ENCODE data around the gene PKP4.
A peak's percentile ranks its signal among the peaks of the same experiment; 100 is the strongest.
"Not testable (repeated sequence)": the region's sequence is repeated elsewhere in the genome, so short reads cannot be mapped to it uniquely, and the experiment has no call there.

The PKP4 gene

DNA sequence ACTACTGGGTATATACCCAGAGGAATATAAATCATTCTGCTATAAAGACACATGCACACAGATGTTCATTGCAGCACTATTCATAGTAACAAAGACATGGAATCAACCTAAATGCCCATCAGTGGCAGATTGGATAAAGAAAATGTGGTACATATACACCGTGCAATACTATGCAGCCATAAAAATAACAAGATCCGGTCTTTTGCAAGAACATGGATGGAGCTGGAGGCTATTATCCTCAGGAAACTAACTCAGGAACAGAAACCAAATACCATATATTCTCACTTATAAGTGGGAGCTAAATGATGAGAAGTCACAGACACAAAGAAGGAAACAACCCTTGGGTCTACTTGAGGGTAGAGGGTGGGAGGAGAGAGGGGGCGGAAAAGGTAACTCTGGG, 16.5 kb downstream of the PKP4 start:
- not testable (repeated sequence) for H3K4me3 ChIP-seq (ENCODE audit: low read depth, low read length); H3K27me3 ChIP-seq (ENCODE audit: control insufficient read depth, insufficient read depth, low read length); H3K9me3 ChIP-seq (ENCODE audit: control insufficient read depth, insufficient read depth, low read length); H3K36me3 ChIP-seq (ENCODE audit: control insufficient read depth, insufficient read depth, low read length); H3K9ac ChIP-seq (ENCODE audit: low read depth, low read length); H3K27ac ChIP-seq (ENCODE audit: low read depth, low read length)
- H3K4me1 ChIP-seq (ENCODE audit: control insufficient read depth, insufficient read depth, low read length): peaks cover 29% of the 10 kb centered on the region

- Histone ChIP-seq H3K36me3 (ENCODE audit: control insufficient read depth, insufficient read depth, low read length) (peaks cover 3% of the 10 kb centered on the region; the same call in 1 of the 2 replicates), H3K27me3 (ENCODE audit: control insufficient read depth, insufficient read depth, low read length) (no peaks in the 10 kb centered on the region), H3K9ac (ENCODE audit: low read depth, low read length) (no peak overlapping the region), H3K4me1 (ENCODE audit: control insufficient read depth, insufficient read depth, low read length) (peaks cover 29% of the 10 kb centered on the region), H3K9me3 (ENCODE audit: control insufficient read depth, insufficient read depth, low read length) (no peaks in the 10 kb centered on the region), H3K4me3 (ENCODE audit: low read depth, low read length) (no peak overlapping the region), H3K27ac (ENCODE audit: low read depth, low read length) (no peak overlapping the region)
These were observed 17.1 kb downstream of the PKP4 start for GRCh38 chr2:158473719-158474392.

- H3K36me3 ChIP-seq (ENCODE audit: control insufficient read depth, insufficient read depth, low read length); H3K27me3 ChIP-seq (ENCODE audit: control insufficient read depth, insufficient read depth, low read length); H3K4me3 ChIP-seq (ENCODE audit: low read depth, low read length); H3K9me3 ChIP-seq (ENCODE audit: control insufficient read depth, insufficient read depth, low read length); H3K27ac ChIP-seq (ENCODE audit: low read depth, low read length); H3K9ac ChIP-seq (ENCODE audit: low read depth, low read length): not testable (repeated sequence)
- peaks cover 28% of the 10 kb centered on the region for H3K4me1 ChIP-seq (ENCODE audit: control insufficient read depth, insufficient read depth, low read length)
These were observed 17.8 kb downstream of the PKP4 start for GRCh38 chr2:158474526-158475011.

- no peaks in the 10 kb centered on the region for H3K27me3 ChIP-seq (ENCODE audit: control insufficient read depth, insufficient read depth, low read length)
- H3K4me3 ChIP-seq (ENCODE audit: low read depth, low read length): no peak overlapping the region
- H3K27ac ChIP-seq (ENCODE audit: low read depth, low read length): no peak overlapping the region
- H3K36me3 ChIP-seq (ENCODE audit: control insufficient read depth, insufficient read depth, low read length): 0 out of 2 replicates have a peak, but pooled peaks cover 3% of the 10 kb centered on the region
- peaks cover 19% of the 10 kb centered on the region for H3K4me1 ChIP-seq (ENCODE audit: control insufficient read depth, insufficient read depth, low read length)
- no peaks in the 10 kb centered on the region for H3K9me3 ChIP-seq (ENCODE audit: control insufficient read depth, insufficient read depth, low read length)
- no peak overlapping the region for H3K9ac ChIP-seq (ENCODE audit: low read depth, low read length)
These were observed 20.4 kb downstream of the PKP4 start for GRCh38 chr2:158477202-158477601.

DNA sequence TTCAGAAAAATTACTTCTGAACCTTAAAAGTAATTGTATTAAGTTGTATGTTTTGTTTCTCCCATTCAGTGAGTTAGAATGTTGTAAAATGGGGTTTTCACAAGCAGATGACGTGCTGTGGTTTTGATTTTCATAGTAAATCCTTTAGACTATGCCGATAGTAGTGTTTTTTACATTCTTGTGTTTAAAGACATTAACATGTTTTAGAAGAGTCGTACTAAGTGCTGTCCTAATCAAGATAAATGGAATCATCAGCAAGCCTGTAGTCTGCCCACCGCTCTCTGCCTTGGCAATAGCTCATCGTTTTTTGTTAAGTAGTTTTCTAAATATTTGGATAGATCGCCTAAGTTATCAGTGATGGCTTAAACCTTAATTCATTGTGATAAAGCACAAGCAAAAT, 21.5 kb downstream of the PKP4 start:
- Histone ChIP-seq H3K4me3 (ENCODE audit: low read depth, low read length) (no peak overlapping the region), H3K27me3 (ENCODE audit: control insufficient read depth, insufficient read depth, low read length) (no peaks in the 10 kb centered on the region), H3K27ac (ENCODE audit: low read depth, low read length) (no peak overlapping the region), H3K9me3 (ENCODE audit: control insufficient read depth, insufficient read depth, low read length) (no peaks in the 10 kb centered on the region), H3K36me3 (ENCODE audit: control insufficient read depth, insufficient read depth, low read length) (0 out of 2 replicates have a peak, but pooled peaks cover 3% of the 10 kb centered on the region), H3K4me1 (ENCODE audit: control insufficient read depth, insufficient read depth, low read length) (peaks cover 19% of the 10 kb centered on the region), H3K9ac (ENCODE audit: low read depth, low read length) (no peak overlapping the region)

DNA sequence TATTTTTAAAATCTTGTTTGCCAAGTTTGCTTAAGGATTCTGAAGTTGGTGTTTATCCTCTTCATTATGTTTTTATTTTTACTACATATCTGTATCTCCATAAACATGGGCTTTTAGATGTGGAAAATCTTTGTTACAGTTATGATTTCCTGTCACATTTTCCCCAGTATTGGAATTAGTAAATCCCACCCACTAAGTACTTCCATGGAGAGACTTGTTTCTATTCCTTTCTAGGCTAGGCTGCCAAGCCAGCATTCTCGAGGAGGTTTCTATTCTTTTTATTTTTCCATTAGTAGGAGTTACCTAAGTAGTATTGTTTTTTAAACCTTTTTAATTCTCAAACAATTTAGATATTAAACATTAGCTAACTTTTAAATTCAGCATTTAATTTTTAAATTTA, 22.1 kb downstream of the PKP4 start:
- Histone ChIP-seq H3K4me1 (ENCODE audit: control insufficient read depth, insufficient read depth, low read length) (peaks cover 19% of the 10 kb centered on the region), H3K9me3 (ENCODE audit: control insufficient read depth, insufficient read depth, low read length) (no peaks in the 10 kb centered on the region), H3K9ac (ENCODE audit: low read depth, low read length) (no peak overlapping the region), H3K27ac (ENCODE audit: low read depth, low read length) (no peak overlapping the region), H3K27me3 (ENCODE audit: control insufficient read depth, insufficient read depth, low read length) (no peaks in the 10 kb centered on the region), H3K36me3 (ENCODE audit: control insufficient read depth, insufficient read depth, low read length) (0 out of 2 replicates have a peak, but pooled peaks cover 3% of the 10 kb centered on the region), H3K4me3 (ENCODE audit: low read depth, low read length) (no peak overlapping the region)

DNA sequence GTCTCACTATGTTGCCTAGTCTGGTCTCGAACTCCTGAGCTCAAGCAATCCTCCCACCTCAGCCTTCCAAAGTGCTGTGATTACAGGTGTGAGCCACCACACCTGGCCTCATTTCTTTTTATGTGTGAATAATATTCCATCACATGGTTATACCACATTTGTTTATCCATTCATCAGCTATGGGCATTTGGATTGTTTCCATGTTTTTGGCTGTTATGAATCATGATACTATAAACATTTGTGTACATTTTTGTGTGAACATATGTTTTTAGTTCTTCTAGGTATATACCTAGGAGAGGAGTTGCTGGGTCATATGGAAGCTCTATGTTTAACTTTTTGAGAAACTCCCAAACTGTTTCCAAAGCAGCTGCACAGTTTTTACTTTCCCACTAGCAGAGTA, 24.4 kb downstream of the PKP4 start:
- no peak overlapping the region for H3K4me3 ChIP-seq (ENCODE audit: low read depth, low read length)
- no peak overlapping the region for H3K27ac ChIP-seq (ENCODE audit: low read depth, low read length)
- H3K9me3 ChIP-seq (ENCODE audit: control insufficient read depth, insufficient read depth, low read length): no peaks in the 10 kb centered on the region
- H3K36me3 ChIP-seq (ENCODE audit: control insufficient read depth, insufficient read depth, low read length): 0 out of 2 replicates have a peak, but pooled peaks cover 3% of the 10 kb centered on the region
- no peaks in the 10 kb centered on the region for H3K27me3 ChIP-seq (ENCODE audit: control insufficient read depth, insufficient read depth, low read length)
- H3K4me1 ChIP-seq (ENCODE audit: control insufficient read depth, insufficient read depth, low read length): peaks cover 23% of the 10 kb centered on the region
- no peak overlapping the region for H3K9ac ChIP-seq (ENCODE audit: low read depth, low read length)

DNA sequence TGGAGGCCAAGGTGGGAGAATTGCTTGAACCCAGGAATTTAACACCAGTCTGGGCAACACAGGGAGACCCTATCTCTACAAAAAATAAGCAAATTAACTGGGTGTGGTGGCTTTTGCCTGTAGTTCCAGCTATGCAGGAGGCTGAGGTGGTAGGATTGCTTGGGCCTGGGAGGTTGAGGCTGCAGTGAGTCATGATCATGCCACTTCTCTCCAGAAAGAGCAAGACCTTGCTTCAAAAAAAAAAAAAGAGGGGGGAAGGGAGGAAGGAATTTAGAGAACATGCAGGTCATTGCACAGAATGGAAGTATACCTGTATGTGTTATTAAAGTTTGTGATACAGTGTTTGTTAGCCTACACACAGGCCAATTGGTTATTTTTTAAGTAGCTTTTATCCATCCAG, 25.8 kb downstream of the PKP4 start:
- Histone ChIP-seq H3K36me3 (ENCODE audit: control insufficient read depth, insufficient read depth, low read length) (no peaks in the 10 kb centered on the region), H3K4me1 (ENCODE audit: control insufficient read depth, insufficient read depth, low read length) (peaks cover 30% of the 10 kb centered on the region), H3K9ac (ENCODE audit: low read depth, low read length) (no peak overlapping the region), H3K27me3 (ENCODE audit: control insufficient read depth, insufficient read depth, low read length) (no peaks in the 10 kb centered on the region), H3K9me3 (ENCODE audit: control insufficient read depth, insufficient read depth, low read length) (no peaks in the 10 kb centered on the region), H3K27ac (ENCODE audit: low read depth, low read length) (no peak overlapping the region), H3K4me3 (ENCODE audit: low read depth, low read length) (no peak overlapping the region)

DNA sequence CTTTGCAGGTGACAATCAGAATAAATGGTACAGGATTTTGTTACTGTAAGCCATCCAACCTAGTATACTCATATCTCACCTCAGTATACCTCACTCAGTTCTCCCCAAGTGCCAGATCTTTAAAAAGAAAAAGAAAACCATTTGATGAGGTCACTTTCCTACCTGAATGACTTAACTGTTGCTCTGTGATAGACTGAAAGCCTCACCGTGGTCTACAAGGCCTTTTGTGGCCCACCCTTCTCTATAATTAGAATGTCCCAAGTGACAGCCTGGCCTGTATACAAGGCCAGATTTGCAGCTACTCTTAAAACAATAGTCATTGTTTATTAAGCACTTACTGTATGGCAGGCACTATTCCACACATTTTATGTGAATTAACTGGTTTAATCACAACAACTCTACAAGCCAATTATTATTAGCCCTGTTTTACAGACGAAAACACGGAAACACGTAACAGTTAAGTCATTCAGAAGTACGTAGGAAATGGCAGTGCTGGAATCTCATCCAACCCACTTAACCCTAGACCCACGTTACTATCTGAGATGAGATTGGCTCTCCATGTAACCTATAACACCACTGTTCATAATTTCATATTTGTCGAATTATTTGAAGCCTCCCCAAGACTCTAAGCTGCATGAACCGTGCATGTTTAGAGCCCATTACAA, 28.3 kb downstream of the PKP4 start:
- H3K27ac ChIP-seq (ENCODE audit: low read depth, low read length): no peak overlapping the region
- H3K4me1 ChIP-seq (ENCODE audit: control insufficient read depth, insufficient read depth, low read length): peaks cover 53% of the 10 kb centered on the region

DNA sequence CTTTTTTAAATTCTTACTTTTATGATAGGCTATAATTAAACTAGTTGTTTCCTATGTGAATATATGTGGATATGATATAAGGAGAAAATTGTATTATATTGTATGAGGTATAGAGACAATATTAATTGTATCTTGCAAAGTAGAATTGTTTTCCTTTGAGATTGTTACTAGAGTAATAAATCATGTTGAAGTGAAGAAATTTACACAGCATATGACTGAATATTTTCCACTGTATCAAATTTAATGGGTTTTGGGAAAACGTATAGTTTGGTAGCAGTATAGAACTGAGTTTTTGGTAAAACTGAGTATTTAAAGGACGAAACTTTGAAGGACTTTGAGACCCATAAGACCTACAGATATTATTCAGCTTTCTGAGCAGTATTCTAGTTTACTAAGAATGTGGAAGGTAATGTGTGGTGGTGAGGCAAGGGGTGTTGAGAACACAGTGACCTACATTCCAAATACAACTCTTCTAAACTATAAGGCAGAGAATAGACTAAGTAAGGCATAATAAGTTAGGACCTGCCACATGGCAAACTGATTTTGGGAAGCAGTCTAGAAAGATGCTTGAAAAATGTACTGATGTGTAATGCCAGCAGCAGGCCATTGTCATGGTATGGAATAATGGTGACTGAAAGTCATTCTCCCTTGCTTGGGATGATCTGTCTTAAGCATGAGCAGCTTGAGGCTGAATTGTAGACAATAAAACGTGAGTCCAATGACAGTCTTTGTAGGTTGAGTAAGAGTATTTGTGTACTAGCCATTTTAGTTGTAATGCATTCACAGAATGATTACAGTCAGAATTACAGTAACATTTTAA, 29.6 kb downstream of the PKP4 start:
- Histone ChIP-seq H3K36me3 (ENCODE audit: control insufficient read depth, insufficient read depth, low read length) (no peaks in the 10 kb centered on the region), H3K27me3 (ENCODE audit: control insufficient read depth, insufficient read depth, low read length) (no peaks in the 10 kb centered on the region), H3K4me3 (ENCODE audit: low read depth, low read length) (no peak overlapping the region), H3K9me3 (ENCODE audit: control insufficient read depth, insufficient read depth, low read length) (no peaks in the 10 kb centered on the region), H3K27ac (ENCODE audit: low read depth, low read length) (no peak overlapping the region), H3K4me1 (ENCODE audit: control insufficient read depth, insufficient read depth, low read length) (peaks cover 65% of the 10 kb centered on the region), H3K9ac (ENCODE audit: low read depth, low read length) (no peak overlapping the region)

More for the DNA sequence above, 28.3 kb downstream of the PKP4 start:
- no peaks in the 10 kb centered on the region for H3K36me3 ChIP-seq (ENCODE audit: control insufficient read depth, insufficient read depth, low read length)
- no peak overlapping the region for H3K9ac ChIP-seq (ENCODE audit: low read depth, low read length)
- no peaks in the 10 kb centered on the region for H3K9me3 ChIP-seq (ENCODE audit: control insufficient read depth, insufficient read depth, low read length)
- no peaks in the 10 kb centered on the region for H3K27me3 ChIP-seq (ENCODE audit: control insufficient read depth, insufficient read depth, low read length)
- H3K4me3 ChIP-seq (ENCODE audit: low read depth, low read length): no peak overlapping the region

DNA sequence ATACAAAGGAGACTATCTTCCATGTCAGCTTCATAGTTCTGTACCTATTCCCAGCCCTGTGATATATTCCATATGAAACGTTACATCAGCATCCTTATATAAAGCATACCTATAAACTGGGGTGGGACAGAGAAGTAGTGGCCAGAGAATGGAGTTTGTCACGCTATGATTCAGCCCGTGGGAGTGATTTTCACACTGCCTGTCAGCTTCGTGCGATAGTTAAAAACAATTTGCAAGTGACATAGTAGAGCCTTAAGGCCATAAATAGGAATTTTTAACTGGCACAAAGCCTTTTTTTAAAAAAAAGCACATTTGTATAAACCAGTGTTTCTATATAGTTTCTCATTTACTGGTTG, 30.2 kb downstream of the PKP4 start:
- Histone ChIP-seq H3K27me3 (ENCODE audit: control insufficient read depth, insufficient read depth, low read length) (no peaks in the 10 kb centered on the region), H3K9me3 (ENCODE audit: control insufficient read depth, insufficient read depth, low read length) (no peaks in the 10 kb centered on the region), H3K4me1 (ENCODE audit: control insufficient read depth, insufficient read depth, low read length) (peaks cover 65% of the 10 kb centered on the region), H3K4me3 (ENCODE audit: low read depth, low read length) (no peak overlapping the region), H3K36me3 (ENCODE audit: control insufficient read depth, insufficient read depth, low read length) (no peaks in the 10 kb centered on the region), H3K9ac (ENCODE audit: low read depth, low read length) (no peak overlapping the region), H3K27ac (ENCODE audit: low read depth, low read length) (peak overlapping the region; percentile 5)
